Parathyroid adenoma (tissue), 2 donors: ENCODE results near the gene AKAP8.
"Not testable (repeated sequence)": the region's sequence is repeated elsewhere in the genome, so short reads cannot be mapped to it uniquely, and the experiment has no call there.

Source experiments
- H2AFZ ChIP-seq: fragments of 300-600 bp; sonication (generic); one replicate; pipeline ENCODE4 v1.7.0; 2017; ENCODE audit warnings: antibody characterized with exemption, mild to moderate bottlenecking
- H3K27ac ChIP-seq: fragments of 300-600 bp; sonication (generic); one replicate; pipeline ENCODE4 v1.7.0; 2017
- H3K27me3 ChIP-seq: fragments of 300-600 bp; sonication (generic); one replicate; pipeline ENCODE4 v1.7.0; 2017; ENCODE audit warnings: low read length; ENCODE audit not compliant: control insufficient read depth, insufficient read depth
- H3K36me3 ChIP-seq: fragments of 300-600 bp; sonication (generic); one replicate; pipeline ENCODE4 v1.7.0; 2017; ENCODE audit warnings: low read length; ENCODE audit not compliant: control insufficient read depth, insufficient read depth
- H3K4me1 ChIP-seq: fragments of 300-600 bp; sonication (generic); one replicate; pipeline ENCODE4 v1.7.0; 2017; ENCODE audit warnings: control low read depth
- H3K4me2 ChIP-seq: fragments of 300-600 bp; sonication (generic); one replicate; pipeline ENCODE4 v1.7.0; 2017; ENCODE audit warnings: low read length
- H3K4me3 ChIP-seq: fragments of 300-600 bp; sonication (generic); one replicate; pipeline ENCODE4 v1.7.0; 2017; ENCODE audit warnings: low read depth, low read length
- H3K79me2 ChIP-seq: fragments of 300-600 bp; sonication (generic); one replicate; pipeline ENCODE4 v1.7.0; 2017; ENCODE audit warnings: control low read depth
- H3K9ac ChIP-seq: fragments of 300-600 bp; sonication (generic); one replicate; pipeline ENCODE4 v1.7.0; 2017; ENCODE audit warnings: mild to moderate bottlenecking
- H3K9me3 ChIP-seq: fragments of 300-600 bp; sonication (generic); one replicate; pipeline ENCODE4 v1.7.0; 2017; ENCODE audit warnings: low read length; ENCODE audit not compliant: control insufficient read depth
- CTCF ChIP-seq: fragments of 300-600 bp; sonication (generic); IDR thresholded peaks from one replicate; pipeline ENCODE4 v1.7.0; 2017; ENCODE audit warnings: antibody characterized with exemption, mild to moderate bottlenecking
- donor health status: primary hyperparathyroidism.

Gene AKAP8

GRCh38 chr19:15340086-15340485, 39.5 kb downstream of the AKAP8 start:
- Histone ChIP-seq H3K9ac (no peak overlapping the region), H3K4me3 (no peak overlapping the region), H3K27ac (no peak overlapping the region), H3K36me3 (no peaks in the 10 kb centered on the region), H3K4me2 (no peak overlapping the region), H2AFZ (no peak overlapping the region), H3K4me1 (no peaks in the 10 kb centered on the region), H3K9me3 (no peaks in the 10 kb centered on the region), H3K27me3 (no peaks in the 10 kb centered on the region), H3K79me2 (no peaks in the 10 kb centered on the region)
- no peak for TF ChIP-seq CTCF

GRCh38 chr19:15337202-15337601, 42.4 kb downstream of the AKAP8 start:
- Histone ChIP-seq H3K36me3 (no peaks in the 10 kb centered on the region), H3K4me3 (no peak overlapping the region), H3K4me1 (peaks cover 4% of the 10 kb centered on the region), H3K79me2 (peaks cover 9% of the 10 kb centered on the region), H2AFZ (no peak overlapping the region), H3K9ac (no peak overlapping the region), H3K27ac (no peak overlapping the region), H3K9me3 (no peaks in the 10 kb centered on the region), H3K4me2 (no peak overlapping the region), H3K27me3 (no peaks in the 10 kb centered on the region)
- no peak for TF ChIP-seq CTCF

- not testable (repeated sequence) for H3K27me3 ChIP-seq, H3K9me3 ChIP-seq, H3K4me2 ChIP-seq, H3K36me3 ChIP-seq, H3K4me1 ChIP-seq, H3K27ac ChIP-seq, H2AFZ ChIP-seq, H3K4me3 ChIP-seq, H3K9ac ChIP-seq
- H3K79me2 ChIP-seq: peaks cover 15% of the 10 kb centered on the region
Measured at GRCh38 chr19:15335992-15336391, 43.6 kb downstream of the AKAP8 start.

- H3K27me3 ChIP-seq: no peaks in the 10 kb centered on the region
- H2AFZ ChIP-seq: peak within 1 kb of the TSS; percentile 94
- H3K27ac ChIP-seq: peak within 1 kb of the TSS; percentile 68
- H3K36me3 ChIP-seq: no peaks in the 10 kb centered on the region
- H3K79me2 ChIP-seq: peaks cover 47% of the 10 kb centered on the region
- H3K4me3 ChIP-seq: peak within 1 kb of the TSS; percentile 81
- peaks cover 25% of the 10 kb centered on the region for H3K4me1 ChIP-seq
- peak within 1 kb of the TSS; percentile 96 for H3K4me2 ChIP-seq
- no peaks in the 10 kb centered on the region for H3K9me3 ChIP-seq
- H3K9ac ChIP-seq: peak within 1 kb of the TSS; percentile 83
- no peak for TF ChIP-seq CTCF
Measured at GRCh38 chr19:15332311-15332996, 47.1 kb downstream of the AKAP8 start, which contains the start of gene BRD4. TSS of gene BRD4 (minus strand) at chr19:15332539. CDS start at chr19:15273099, 59,440 bp downstream.

- Histone ChIP-seq H3K36me3 (no peaks in the 10 kb centered on the region), H3K27ac (peak overlapping the region; percentile 67), H3K4me2 (peak overlapping the region; percentile 85), H3K9ac (peak overlapping the region; percentile 55), H3K79me2 (peaks cover 54% of the 10 kb centered on the region), H3K9me3 (no peaks in the 10 kb centered on the region), H3K4me1 (peaks cover 32% of the 10 kb centered on the region), H2AFZ (no peak overlapping the region), H3K27me3 (no peaks in the 10 kb centered on the region), H3K4me3 (peak overlapping the region; percentile 81)
- no peak for TF ChIP-seq CTCF
Measured at GRCh38 chr19:15331419-15332310, 47.9 kb downstream of the AKAP8 start.
